ENCODE data around the gene TENT4A. TPM values are rescaled to one million over a fixed set of nuclear protein-coding genes. Genes with fewer than 3 reads are reported as not detected.

The TENT4A gene
- total RNA-seq, 4 donors from 2014 or later: 20.9 to 70.3 (median 28.1) TPM

GRCh38 chr5:6760686-6761085 is 47.5 kb downstream of the TENT4A start:
- intact Hi-C loops (cut with DNase I; ENCODE audit: low total_unique reads): no loop called here
- Histone ChIP-seq H3K36me3 (peaks cover 0 to 10% (median 5%) of the 10 kb centered on the region in 4 donors), H3K9me3 (no peaks in the 10 kb centered on the region), H3K4me3 (no peak overlapping the region), H3K4me1 (peaks cover 0 to 4% (median 2%) of the 10 kb centered on the region in 4 donors), H3K27ac (no peak overlapping the region), H3K27me3 (no peaks in the 10 kb centered on the region)
- in situ Hi-C loops (cut with MboI; ENCODE audit: low pct_ligation_motif_present in 1 of 4, low pct_unique_long_range_greater_than_20kb in 1 of 4, low sequenced_read_pairs in 3 of 4): loop anchor here in 2 of 4 donors (10.0 to 25.0 kb wide), 2 partner anchors 984 to 1273 kb away; no protein-coding TSS in a partner anchor
- 59 to 74% methylated on average over 5 to 9 of the region's 9 CpGs for WGBS, 2 donors (ENCODE audit: low coverage in 1 of 2)
- TF ChIP-seq POLR2A (IDR thresholded peaks at IDR 0.05): no peak
- no peak for TF ChIP-seq POLR2AphosphoS5 (IDR thresholded peaks at IDR 0.05)
- TF ChIP-seq EP300 (IDR thresholded peaks at IDR 0.05; ENCODE audit: low read depth): no peak
- DNase-seq: no peak

- H3K27me3 ChIP-seq: no peaks in the 10 kb centered on the region
- peaks cover 0 to 7% (median 2%) of the 10 kb centered on the region in 4 donors for H3K36me3 ChIP-seq
- DNase-seq: no peak
- H3K9me3 ChIP-seq: no peaks in the 10 kb centered on the region
- intact Hi-C loops (cut with DNase I; ENCODE audit: low total_unique reads): no loop called here
- TF ChIP-seq POLR2AphosphoS5 (IDR thresholded peaks at IDR 0.05) (no peak), CTCF (IDR thresholded peaks at IDR 0.05) (no peak), EP300 (IDR thresholded peaks at IDR 0.05; ENCODE audit: low read depth) (no peak), POLR2A (IDR thresholded peaks at IDR 0.05) (no peak)
- in situ Hi-C loops (cut with MboI; ENCODE audit: low pct_ligation_motif_present in 1 of 4, low pct_unique_long_range_greater_than_20kb in 1 of 4, low sequenced_read_pairs in 3 of 4): loop anchor here in 2 of 4 donors (10.0 to 25.0 kb wide), 2 partner anchors 983 to 1274 kb away; no protein-coding TSS in a partner anchor
- H3K4me1 ChIP-seq: peaks cover 0 to 10% (median 8%) of the 10 kb centered on the region in 4 donors
- no peak overlapping the region for H3K27ac ChIP-seq
- H3K4me3 ChIP-seq: no peak overlapping the region
These were observed 48.1 kb downstream of the TENT4A start for GRCh38 chr5:6761333-6761732.

- Histone ChIP-seq H3K9me3 (no peaks in the 10 kb centered on the region), H3K4me3 (no peak overlapping the region), H3K27me3 (no peaks in the 10 kb centered on the region), H3K27ac (no peak overlapping the region), H3K4me1 (peaks cover 0 to 18% (median 12%) of the 10 kb centered on the region in 4 donors), H3K36me3 (no peaks in the 10 kb centered on the region)
- DNase-seq: no peak
- TF ChIP-seq POLR2A (IDR thresholded peaks at IDR 0.05) (no peak), CTCF (IDR thresholded peaks at IDR 0.05) (no peak), POLR2AphosphoS5 (IDR thresholded peaks at IDR 0.05) (no peak), EP300 (IDR thresholded peaks at IDR 0.05; ENCODE audit: low read depth) (no peak)
- in situ Hi-C loops (cut with MboI; ENCODE audit: low pct_ligation_motif_present in 1 of 4, low pct_unique_long_range_greater_than_20kb in 1 of 4, low sequenced_read_pairs in 3 of 4): loop anchor here in 2 of 4 donors (10.0 to 25.0 kb wide), 2 partner anchors 983 to 1275 kb away; no protein-coding TSS in a partner anchor
- intact Hi-C loops (cut with DNase I; ENCODE audit: low total_unique reads): no loop called here
- WGBS, 2 donors (ENCODE audit: low coverage in 1 of 2): 92 to 95% methylated on average over 7 to 8 of the region's 8 CpGs
These were observed 48.9 kb downstream of the TENT4A start for GRCh38 chr5:6762116-6762515.

GRCh38 chr5:6762697-6763096 is 49.5 kb downstream of the TENT4A start:
- no peaks in the 10 kb centered on the region for H3K27me3 ChIP-seq
- intact Hi-C loops (cut with DNase I; ENCODE audit: low total_unique reads) (no loop called here), in situ Hi-C loops (cut with MboI; ENCODE audit: low pct_ligation_motif_present in 1 of 4, low pct_unique_long_range_greater_than_20kb in 1 of 4, low sequenced_read_pairs in 3 of 4) (loop anchor here in 2 of 4 donors (10.0 to 25.0 kb wide), 2 partner anchors 982 to 1275 kb away; no protein-coding TSS in a partner anchor)
- TF ChIP-seq EP300 (IDR thresholded peaks at IDR 0.05; ENCODE audit: low read depth) (no peak), POLR2AphosphoS5 (IDR thresholded peaks at IDR 0.05) (no peak), POLR2A (IDR thresholded peaks at IDR 0.05) (no peak), CTCF (IDR thresholded peaks at IDR 0.05) (no peak)
- H3K27ac ChIP-seq: no peak overlapping the region
- WGBS, 2 donors (ENCODE audit: low coverage in 1 of 2): 60 to 94% methylated on average over 1 to 8 of the region's 8 CpGs
- no peaks in the 10 kb centered on the region for H3K9me3 ChIP-seq
- DNase-seq: no peak
- H3K36me3 ChIP-seq: no peaks in the 10 kb centered on the region
- H3K4me1 ChIP-seq: peaks cover 0 to 19% (median 12%) of the 10 kb centered on the region in 4 donors
- H3K4me3 ChIP-seq: no peak overlapping the region
